K562 (cell line): ENCODE data around the gene ING2. TPM values are rescaled to one million over a fixed set of nuclear protein-coding genes. Genes with fewer than 3 reads are reported as not detected.

Experiments
- ARID4B ChIP-seq: sonication (generic); formaldehyde crosslinking; IDR thresholded peaks from 2 replicates; pipeline ENCODE4 v1.8.0; 2022; ENCODE audit warnings: mild to moderate bottlenecking, missing genetic modification reagents
- BMI1 ChIP-seq: fragments of 150-350 bp; IDR thresholded peaks from 2 replicates; pipeline ENCODE4 v1.6.1; 2014; ENCODE audit warnings: low read length
- BRCA1 ChIP-seq, 2 experiments: fragments of 450-650 bp in 1 of 2; sonication (generic) in 1 of 2; formaldehyde crosslinking in 1 of 2; IDR thresholded peaks; 2 replicates each; pipeline versions ENCODE4 v1.5.0 to v1.6.1; 2017 to 2020; ENCODE audit warnings: mild to moderate bottlenecking in 1 of 2, missing genetic modification reagents in 1 of 2
- DPF2 ChIP-seq: fragments of 450-650 bp; IDR thresholded peaks from 2 replicates; pipeline ENCODE4 v1.6.1; 2016
- EZH2 ChIP-seq: IDR thresholded peaks from 2 replicates; pipeline ENCODE4 v1.6.1; 2012; ENCODE audit warnings: low read depth, mild to moderate bottlenecking, inconsistent platforms, low read length, borderline replicate concordance
- GTF3C2 ChIP-seq: IDR thresholded peaks from 3 replicates; pipeline ENCODE4 v1.6.1; 2011; ENCODE audit warnings: borderline replicate concordance, mild to moderate bottlenecking, moderate library complexity; ENCODE audit not compliant: insufficient read length; ENCODE audit errors: extremely low read depth
- HDGF ChIP-seq: fragments of 450-650 bp; IDR thresholded peaks from 2 replicates; pipeline ENCODE4 v1.6.1; 2016
- HNRNPK ChIP-seq: fragments of 200-400 bp; formaldehyde crosslinking; IDR thresholded peaks from one replicate; pipeline ENCODE4 v1.6.1; 2018; ENCODE audit warnings: mild to moderate bottlenecking, low read depth, low read length; ENCODE audit not compliant: poor library complexity, severe bottlenecking
- KDM5B ChIP-seq: fragments of 200-600 bp; sonication (generic); IDR thresholded peaks from 2 replicates; pipeline ENCODE4 v1.6.1; 2012; ENCODE audit warnings: low read depth, mild to moderate bottlenecking, moderate library complexity, low read length, control low read depth, inconsistent platforms; ENCODE audit not compliant: insufficient replicate concordance
- MEF2A ChIP-seq: IDR thresholded peaks from 2 replicates; pipeline ENCODE4 v1.6.1; 2011; ENCODE audit warnings: low read depth, mild to moderate bottlenecking, low read length, moderate library complexity; ENCODE audit not compliant: control insufficient read depth
- OTX1 ChIP-seq: fragments of 450-650 bp; formaldehyde crosslinking; IDR thresholded peaks from 2 replicates; pipeline ENCODE4 v1.4.0; 2022; ENCODE audit warnings: mild to moderate bottlenecking
- PCBP2 ChIP-seq: fragments of 200-400 bp; formaldehyde crosslinking; IDR thresholded peaks from 2 replicates; pipeline ENCODE4 v1.6.1; 2018; ENCODE audit warnings: low read length, low read depth, mild to moderate bottlenecking, moderate library complexity; ENCODE audit not compliant: poor library complexity, severe bottlenecking
- PHB ChIP-seq: fragments of 250-450 bp; sonication (Bioruptor Pico); IDR thresholded peaks from 2 replicates; pipeline ENCODE4 v1.5.0; 2021
- SREBF1 ChIP-seq: fragments of 150-350 bp; IDR thresholded peaks from 2 replicates; pipeline ENCODE4 v1.6.1; 2014; ENCODE audit warnings: antibody characterized with exemption, low read depth, low read length, borderline replicate concordance
- SRSF9 ChIP-seq: fragments of 200-400 bp; formaldehyde crosslinking; IDR thresholded peaks from 2 replicates; pipeline ENCODE4 v1.6.1; 2017; ENCODE audit warnings: low read depth, low read length, borderline replicate concordance
- THRAP3 ChIP-seq: fragments of 450-650 bp; IDR thresholded peaks from 2 replicates; pipeline ENCODE4 v1.6.1; 2016; ENCODE audit warnings: mild to moderate bottlenecking, inconsistent platforms, borderline replicate concordance
- YBX1 ChIP-seq: fragments of 450-650 bp; IDR thresholded peaks from 2 replicates; pipeline ENCODE4 v1.7.1; 2016; ENCODE audit warnings: mild to moderate bottlenecking
- ZBTB12 ChIP-seq: fragments of 250-450 bp; sonication (Bioruptor Pico); IDR thresholded peaks from 2 replicates; pipeline ENCODE4 v1.4.0; 2020
- ZNF253 ChIP-seq: fragments of 250-450 bp; sonication (Bioruptor Pico); conservative IDR thresholded peaks from 2 replicates; pipeline ENCODE4 v1.6.1; 2021; ENCODE audit warnings: mild to moderate bottlenecking
- ZNF695 ChIP-seq: fragments of 450-650 bp; formaldehyde crosslinking; IDR thresholded peaks from 2 replicates; pipeline ENCODE4 v1.4.0; 2020; ENCODE audit warnings: mild to moderate bottlenecking, moderate library complexity
- polyA plus RNA-seq, 8 experiments: library from polyadenylated mRNA; depleted of rRNA in 4 of 8; stranded (reverse) in 5 of 8; unstranded in 3 of 8; fragments of >200 nt; fragmentation: Nextera tagmentation in 2 of 8; fragmentation: Illumina TruSeq in 1 of 8; extraction: Ambion mirVana in 2 of 8; extraction: Trizol in 1 of 8; gene quantifications; 2 replicates each; pipeline versions ENCODE4 v1.2.1 to v1.2.3, GENCODE V29; 2011 to 2014; ENCODE audit warnings: inconsistent platforms in 1 of 8, missing spikeins in 1 of 8
- total RNA-seq, 7 experiments: library from RNA; depleted of rRNA in 6 of 7; stranded (reverse); fragments of >200 nt in 6 of 7; fragmentation: Illumina TruSeq in 2 of 7; extraction: Trizol in 2 of 7; gene quantifications; 2 replicates each; pipeline versions ENCODE4 v1.2.1 to v1.2.3, GENCODE V29; 2011 to 2021; ENCODE audit warnings: low replicate concordance in 1 of 7

The ING2 gene
- total and polyA plus RNA-seq, 9 of the 15 experiments (the other 6 are each of a cell fraction or from before 2014, with no cell fraction given): 2.9 to 21.4 (median 12.4) TPM

GRCh38 chr4:183505611-183506388, 942 bp downstream of the ING2 start (continued):
- no peak for TF ChIP-seq OTX1 (CRISPR knock-in tag)
- TF ChIP-seq ZBTB12 (CRISPR knock-in tag): 0 out of 2 replicates have a peak, but pooled peaks have one; percentile 38
- TF ChIP-seq YBX1: no peak
- no peak for TF ChIP-seq HNRNPK
- no peak for TF ChIP-seq EZH2
- no peak for TF ChIP-seq ZNF253 (CRISPR knock-in tag)
- no peak for TF ChIP-seq MEF2A
- no peak for TF ChIP-seq SREBF1
- no peak for TF ChIP-seq SRSF9
- TF ChIP-seq ARID4B (CRISPR knock-in tag): no peak
- no peak for TF ChIP-seq ZNF695
- no peak for TF ChIP-seq PHB (CRISPR knock-in tag)
- 0 out of 2 replicates have a peak, but pooled peaks have one; percentile 24 for TF ChIP-seq DPF2
- no peak for TF ChIP-seq GTF3C2
- no peak for TF ChIP-seq HDGF
- no peak for TF ChIP-seq BRCA1 (IDR thresholded peaks at IDR 0.05)
- TF ChIP-seq BRCA1 (CRISPR knock-in tag; IDR thresholded peaks at IDR 0.05): no peak
- TF ChIP-seq KDM5B: no peak
- TF ChIP-seq BMI1: no peak; the same call in 1 of the 2 replicates
- TF ChIP-seq THRAP3: no peak
- no peak for TF ChIP-seq PCBP2
